ENCODE data around the gene FRRS1L.

- TF ChIP-seq GATA2 (IDR thresholded peaks at IDR 0.05; ENCODE audit: low read depth, low read length) (no peak), GATA3 (IDR thresholded peaks at IDR 0.05; ENCODE audit: low read depth, low read length) (no peak)
Measured at GRCh38 chr9:109118808-109119438, 48.1 kb downstream of the FRRS1L start.
